IMR-90 (cell line): ENCODE measurements around the gene CYSRT1. TPM values are rescaled to one million over a fixed set of nuclear protein-coding genes. Genes with fewer than 3 reads are reported as not detected.

Experiments used
- ATAC-seq: fragments of 200-7000 bp; cut with Tn5 transposase; 2 replicates; pipeline ENCODE4 v1.9.1; 2020; ENCODE audit warnings: low read depth, mild to moderate bottlenecking, moderate library complexity
- BruUV-seq: library from RNA; stranded (reverse); fragments of 400-500 nt; replicated peaks from 2 replicates; lab custom pipeline; 2021; lab: Mats Ljungman, UMichigan
- CTCF ChIA-PET: fragments of 300-600 bp; formaldehyde crosslinking; extraction: SDS; loops from one replicate; lab custom pipeline; 2021; ENCODE audit warnings: antibody characterized with exemption; lab: Yijun Ruan, JAX
- POLR2A ChIA-PET: fragments of 300-600 bp; sonication (Branson Sonifier 250); formaldehyde crosslinking; loops from one replicate; lab custom pipeline; 2022; ENCODE audit warnings: antibody characterized with exemption; ENCODE audit not compliant: unreplicated experiment; lab: Charles Lee
- DNase-seq: peaks from one replicate; pipeline ENCODE4 v3.0.0; 2013
- H2AFZ ChIP-seq: replicated peaks from 2 replicates; pipeline ENCODE3; 2013; ENCODE audit warnings: low read length, mild to moderate bottlenecking; ENCODE audit not compliant: poor library complexity
- H2AK5ac ChIP-seq: 2 replicates; pipeline ENCODE4 v1.6.1; 2013; ENCODE audit warnings: low read depth, low read length, inconsistent platforms
- H2AK9ac ChIP-seq: replicated peaks from 2 replicates; pipeline ENCODE3; 2013; ENCODE audit warnings: mild to moderate bottlenecking, low read depth, low read length, moderate library complexity; ENCODE audit not compliant: poor library complexity
- H2BK120ac ChIP-seq: 2 replicates; pipeline ENCODE4 v1.6.1; 2013; ENCODE audit warnings: low read depth, low read length, inconsistent platforms
- H2BK15ac ChIP-seq: 3 replicates; pipeline ENCODE4 v1.6.1; 2013; ENCODE audit warnings: low read depth, low read length, inconsistent platforms
- H2BK20ac ChIP-seq: 2 replicates; pipeline ENCODE4 v1.6.1; 2013; ENCODE audit warnings: low read depth, mild to moderate bottlenecking, inconsistent platforms, low read length, moderate library complexity
- H2BK5ac ChIP-seq: 2 replicates; pipeline ENCODE4 v1.6.1; 2013; ENCODE audit warnings: mild to moderate bottlenecking, low read depth, low read length, inconsistent platforms; ENCODE audit not compliant: poor library complexity, severe bottlenecking
- H3K14ac ChIP-seq: replicated peaks from 2 replicates; pipeline ENCODE4 v1.6.1; 2013; ENCODE audit warnings: low read depth, low read length, inconsistent platforms
- H3K18ac ChIP-seq: 2 replicates; pipeline ENCODE4 v1.6.1; 2013; ENCODE audit warnings: low read depth, low read length, control low read depth
- H3K23ac ChIP-seq: 2 replicates; pipeline ENCODE4 v1.6.1; 2013; ENCODE audit warnings: low read depth, low read length, inconsistent platforms
- H3K27ac ChIP-seq: 2 replicates; pipeline ENCODE4 v1.5.1; 2013; ENCODE audit warnings: mild to moderate bottlenecking, control low read depth, low read length; ENCODE audit not compliant: insufficient read depth
- H3K27me3 ChIP-seq: 2 replicates; pipeline ENCODE4 v1.6.1; 2013; ENCODE audit warnings: low read length; ENCODE audit not compliant: control insufficient read depth, insufficient read depth
- H3K36me3 ChIP-seq: 2 replicates; pipeline ENCODE4 v1.6.1; 2013; ENCODE audit warnings: low read length, mixed read lengths; ENCODE audit not compliant: control insufficient read depth, insufficient read depth
- H3K4ac ChIP-seq: 2 replicates; pipeline ENCODE4 v1.6.1; 2013; ENCODE audit warnings: low read depth, low read length, inconsistent platforms
- H3K4me1 ChIP-seq: 2 replicates; pipeline ENCODE4 v1.6.1; 2013; ENCODE audit warnings: low read length, mixed read lengths; ENCODE audit not compliant: control insufficient read depth, insufficient read depth
- H3K4me2 ChIP-seq: 2 replicates; pipeline ENCODE4 v1.6.1; 2013; ENCODE audit warnings: low read depth, mild to moderate bottlenecking, control low read depth, low read length, moderate library complexity
- H3K4me3 ChIP-seq: 2 replicates; pipeline ENCODE4 v1.5.1; 2013; ENCODE audit warnings: low read depth, mild to moderate bottlenecking, control low read depth, low read length, moderate library complexity; ENCODE audit not compliant: insufficient read depth
- H3K56ac ChIP-seq: 2 replicates; pipeline ENCODE4 v1.6.1; 2013; ENCODE audit warnings: low read length, inconsistent platforms; ENCODE audit not compliant: insufficient read depth; ENCODE audit errors: extremely low read depth
- H3K79me1 ChIP-seq, 2 experiments: 2 replicates each; pipeline ENCODE4 v1.6.1; 2013; ENCODE audit warnings: low read length in 2 of 2, inconsistent platforms in 1 of 2, low read depth in 1 of 2
- H3K9ac ChIP-seq: 2 replicates; pipeline ENCODE4 v1.6.1; 2013; ENCODE audit warnings: low read depth, low read length, control low read depth
- H3K9me1 ChIP-seq: 2 replicates; pipeline ENCODE4 v1.6.1; 2013; ENCODE audit warnings: low read length, inconsistent platforms; ENCODE audit not compliant: insufficient read depth
- H3K9me3 ChIP-seq: 2 replicates; pipeline ENCODE4 v1.6.1; 2013; ENCODE audit warnings: low read length; ENCODE audit not compliant: control insufficient read depth, insufficient read depth
- H4K20me1 ChIP-seq: 2 replicates; pipeline ENCODE4 v1.6.1; 2013; ENCODE audit warnings: low read length, inconsistent platforms; ENCODE audit not compliant: insufficient read depth
- H4K5ac ChIP-seq: 2 replicates; pipeline ENCODE4 v1.6.1; 2013; ENCODE audit warnings: mild to moderate bottlenecking, low read depth, low read length, control low read depth
- H4K8ac ChIP-seq, 2 experiments: 2 replicates each; pipeline ENCODE4 v1.6.1; 2013; ENCODE audit warnings: low read depth in 2 of 2, low read length in 2 of 2, control low read depth in 1 of 2, inconsistent platforms in 1 of 2
- H4K91ac ChIP-seq: 2 replicates; pipeline ENCODE4 v1.6.1; 2013; ENCODE audit warnings: low read depth, low read length, inconsistent platforms; ENCODE audit not compliant: insufficient read depth
- CEBPB ChIP-seq: IDR thresholded peaks from 2 replicates; pipeline ENCODE4 v1.6.1; 2012; ENCODE audit warnings: low read depth, low read length, improper control_type of control experiment
- CHD1 ChIP-seq: IDR thresholded peaks from 2 replicates; pipeline ENCODE4 v1.6.1; 2012; ENCODE audit warnings: low read depth, low read length, improper control_type of control experiment
- CTCF ChIP-seq: conservative IDR thresholded peaks from 2 replicates; pipeline ENCODE4 v1.5.1; 2012; ENCODE audit warnings: mild to moderate bottlenecking, low read depth, low read length, improper control_type of control experiment
- ELK1 ChIP-seq: fragments of 150-350 bp; IDR thresholded peaks from 2 replicates; pipeline ENCODE4 v1.6.1; 2016; ENCODE audit warnings: low read depth, mild to moderate bottlenecking, low read length, moderate library complexity, borderline replicate concordance
- MAFK ChIP-seq: IDR thresholded peaks from 2 replicates; pipeline ENCODE4 v1.6.1; 2012; ENCODE audit warnings: low read depth, low read length, improper control_type of control experiment
- MXI1 ChIP-seq: IDR thresholded peaks from 2 replicates; pipeline ENCODE4 v1.6.1; 2012; ENCODE audit warnings: low read depth, mild to moderate bottlenecking, low read length, moderate library complexity, borderline replicate concordance
- NFE2L2 ChIP-seq: fragments of 150-350 bp; IDR thresholded peaks from 2 replicates; pipeline ENCODE4 v1.6.1; 2016; ENCODE audit warnings: low read depth, mild to moderate bottlenecking, low read length
- POLR2A ChIP-seq: IDR thresholded peaks from 2 replicates; pipeline ENCODE4 v1.6.1; 2012; ENCODE audit warnings: mild to moderate bottlenecking, low read depth, low read length
- RCOR1 ChIP-seq: IDR thresholded peaks from 2 replicates; pipeline ENCODE4 v1.6.1; 2012; ENCODE audit warnings: mild to moderate bottlenecking, low read length, improper control_type of control experiment; ENCODE audit not compliant: insufficient replicate concordance
- RFX5 ChIP-seq: IDR thresholded peaks from 2 replicates; pipeline ENCODE4 v1.8.0; 2012; ENCODE audit warnings: low read depth, mild to moderate bottlenecking, low read length, moderate library complexity
- USF2 ChIP-seq: fragments of 150-350 bp; IDR thresholded peaks from 2 replicates; pipeline ENCODE4 v1.6.1; 2017; ENCODE audit warnings: mild to moderate bottlenecking, antibody characterized with exemption, low read length, low read depth
- WGBS, 2 experiments: methylation state at CpG; one replicate each; pipeline versions ENCODE4 v1.1.5 to v1.1.7; 2013; ENCODE audit warnings: missing lambda C conversion rate in 2 of 2; ENCODE audit not compliant: insufficient read length in 1 of 2; ENCODE audit errors: extremely low coverage in 2 of 2; 5-methylcytosine and 5-hydroxymethylcytosine counted together
- dilution Hi-C: fragments of 300-500 bp; cut with HindIII; formaldehyde crosslinking; loops from one replicate; pipeline ENCODE4 v1.14.3; 2018; ENCODE audit warnings: low sequenced_read_pairs; ENCODE audit not compliant: unreplicated experiment
- in situ Hi-C: fragments of 300-500 bp; cut with MboI; formaldehyde crosslinking; loops from 3 replicates; pipeline ENCODE4 v1.14.3; 2019; ENCODE audit warnings: low sequenced_read_pairs, inconsistent platforms, mixed read lengths
- intact Hi-C: fragments of 100-400 bp; cut with micrococcal nuclease; formaldehyde crosslinking; loops from 2 replicates; pipeline ENCODE4 v1.10.0; 2022
- polyA plus RNA-seq, 3 experiments: library from polyadenylated mRNA; depleted of rRNA; stranded (reverse); fragments of >200 nt; gene quantifications; 2 replicates each; pipeline ENCODE4 v1.2.3, GENCODE V29; 2012; ENCODE audit warnings: low replicate concordance in 1 of 3
- total RNA-seq: library from RNA; depleted of rRNA; stranded (reverse); fragments of >200 nt; gene quantifications from 2 replicates; pipeline ENCODE4 v1.2.3, GENCODE V29; 2012

The CYSRT1 gene
- total and polyA plus RNA-seq, 2 of the 4 experiments (the other 2 are of a cell fraction): 0.18 to 0.84 TPM

GRCh38 chr9:137195525-137196220, 29.3 kb upstream of the CYSRT1 start:
- Histone ChIP-seq H3K56ac (no peak overlapping the region), H3K9ac (no peak overlapping the region), H2BK20ac (no peak overlapping the region), H2BK5ac (no peak overlapping the region), H3K9me3 (no peaks in the 10 kb centered on the region), H3K23ac (no peak overlapping the region), H3K36me3 (peaks cover 18% of the 10 kb centered on the region), H2BK15ac (no peak overlapping the region), H3K79me1 (peaks cover 7 to 70% of the 10 kb centered on the region in 2 experiments), H2BK120ac (no peak overlapping the region), H4K5ac (no peak overlapping the region), H3K4ac (no peak overlapping the region), H3K14ac (no peak overlapping the region), H3K18ac (no peak overlapping the region), H4K91ac (no peak overlapping the region), H3K4me2 (no peak overlapping the region), H3K27me3 (no peaks in the 10 kb centered on the region), H4K8ac (no peak overlapping the region), H3K4me1 (peaks cover 15% of the 10 kb centered on the region), H2AK9ac (no peak overlapping the region), H4K20me1 (peaks cover 39% of the 10 kb centered on the region), H3K4me3 (no peak overlapping the region), H2AFZ (no peak overlapping the region), H3K9me1 (no peaks in the 10 kb centered on the region), H3K27ac (no peak overlapping the region), H2AK5ac (no peak overlapping the region)
- intact Hi-C loops (no loop called here), in situ Hi-C loops (no loop called here), dilution Hi-C loops (no loop called here)
- TF ChIP-seq CEBPB (no peak), CTCF (no peak), RFX5 (no peak), MXI1 (no peak), MAFK (no peak), USF2 (no peak), NFE2L2 (no peak), ELK1 (no peak), POLR2A (no peak), CHD1 (no peak), RCOR1 (no peak)
- no peak for DNase-seq
- ChIA-PET POLR2A (no interaction called here), CTCF (interaction anchor here (1.0 kb wide), 1 partner anchor 31 kb away, joined by 3 read pairs; the partner anchor contains the start of gene RNF224)
- BruUV-seq: no TSS peak
- no peak for ATAC-seq
- WGBS, 2 experiments: 87% methylated on average over 16 of the region's 21 CpGs; no CpG with 5 or more reads in 1 of the 2 experiments
